Stimulated activated CD4-positive, alpha-beta T cell treated with anti-CD3 and anti-CD28 coated beads, TNF-alpha, amount 100 ng/mL, for 4 hours (primary cell): ENCODE measurements around the gene TIMP3.

ENCODE experiments used
- DNase-seq, 3 experiments: peaks; one replicate each; pipeline ENCODE4 v3.0.0-alpha.2; 2020; ENCODE audit warnings: low read depth in 3 of 3

Gene TIMP3

GRCh38 chr22:32808038-32808445 lies 6.5 kb downstream of the TIMP3 start:
- no peak for DNase-seq

GRCh38 chr22:32809786-32810554 lies 8.5 kb downstream of the TIMP3 start:
- no peak for DNase-seq

DNA sequence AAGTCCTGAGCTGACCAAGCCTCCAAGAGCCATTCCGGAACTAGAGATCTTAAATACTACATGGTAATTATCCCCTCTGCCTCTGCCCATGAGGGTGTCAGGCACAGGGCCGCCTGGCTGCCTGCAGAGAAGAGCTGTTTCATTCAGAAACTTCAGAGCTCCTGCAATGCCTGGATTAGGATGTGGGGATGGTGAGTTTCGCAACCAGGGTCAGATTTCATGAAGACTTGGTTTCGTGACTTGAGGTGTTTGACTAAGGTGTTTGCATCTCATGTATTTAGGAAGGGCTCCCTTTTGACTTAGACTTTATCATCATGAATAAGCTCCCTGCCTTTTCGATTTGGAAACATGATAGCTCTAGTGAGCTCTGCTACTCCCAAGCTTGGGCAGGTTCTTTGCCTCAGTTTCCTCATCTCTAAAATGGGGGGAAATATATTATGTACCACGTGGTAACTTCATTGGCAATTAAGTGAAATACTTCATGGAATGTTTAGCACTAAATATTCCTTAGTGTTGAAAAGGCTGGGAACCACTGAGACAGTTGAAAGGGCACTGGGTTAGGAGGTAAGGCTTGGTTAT lies 9.1 kb downstream of the TIMP3 start:
- no peak for DNase-seq

DNA sequence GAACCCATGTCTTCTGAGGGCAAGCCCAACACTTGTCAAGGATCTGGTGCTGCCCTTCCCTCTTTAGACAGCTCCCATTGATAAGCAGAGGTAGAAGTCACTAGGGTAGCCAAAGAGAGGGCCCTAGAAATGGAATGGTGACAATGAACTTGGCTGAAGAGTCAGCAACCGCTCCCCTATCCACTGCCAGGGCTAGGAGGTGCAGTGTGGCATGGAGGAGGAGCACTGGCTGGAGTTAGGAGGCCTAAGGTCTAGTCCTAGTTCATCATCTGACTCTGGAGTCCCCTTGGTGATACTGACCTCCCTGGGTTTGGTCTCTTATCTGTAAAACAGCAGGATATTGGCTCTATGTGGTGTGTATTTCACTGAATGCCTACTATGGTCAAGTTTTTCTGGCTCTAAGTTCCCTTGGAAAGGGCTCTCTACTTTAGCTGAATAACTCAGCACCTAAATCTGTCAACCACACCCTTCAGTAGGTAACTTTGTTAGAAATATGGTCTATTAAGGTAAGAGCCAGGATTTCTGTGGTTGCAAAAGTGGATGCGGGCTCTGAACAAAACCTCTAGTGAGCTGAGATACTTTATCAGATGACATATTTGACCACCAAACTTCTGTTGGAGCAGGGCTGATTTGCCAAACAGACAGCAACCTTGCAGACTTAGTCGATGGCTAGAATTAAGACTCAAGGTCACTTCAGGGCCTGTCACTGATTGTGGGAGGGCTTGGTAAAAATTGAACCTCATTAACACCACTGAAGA lies 10.5 kb downstream of the TIMP3 start:
- DNase-seq = no peak

GRCh38 chr22:32814285-32814860 lies 12.9 kb downstream of the TIMP3 start:
- DNase-seq = no peak

- DNase-seq = no peak
These were observed 13.6 kb downstream of the TIMP3 start for GRCh38 chr22:32815059-32815458.

DNA sequence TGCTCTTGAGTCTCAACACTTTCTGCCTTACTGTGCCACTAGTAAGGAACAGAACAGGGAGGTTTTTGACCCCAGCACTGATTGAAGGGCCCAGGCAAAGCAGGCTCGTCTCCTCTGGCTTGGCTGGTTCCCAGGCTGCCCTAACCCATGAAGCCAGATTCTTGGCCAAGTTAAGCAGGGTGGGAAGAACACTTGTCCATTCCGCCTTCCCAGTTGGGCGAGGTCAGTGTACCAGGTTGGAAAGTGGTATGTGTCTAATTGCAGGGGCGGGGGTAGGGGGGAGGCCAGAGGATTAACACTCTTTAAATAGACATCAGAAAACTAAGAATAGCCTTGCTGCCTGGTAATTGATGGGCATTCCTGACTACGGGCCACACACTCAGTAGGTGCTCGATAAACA lies 14.4 kb downstream of the TIMP3 start:
- no peak for DNase-seq

- no peak for DNase-seq
These were observed 15.7 kb downstream of the TIMP3 start for GRCh38 chr22:32817137-32817730.

DNA sequence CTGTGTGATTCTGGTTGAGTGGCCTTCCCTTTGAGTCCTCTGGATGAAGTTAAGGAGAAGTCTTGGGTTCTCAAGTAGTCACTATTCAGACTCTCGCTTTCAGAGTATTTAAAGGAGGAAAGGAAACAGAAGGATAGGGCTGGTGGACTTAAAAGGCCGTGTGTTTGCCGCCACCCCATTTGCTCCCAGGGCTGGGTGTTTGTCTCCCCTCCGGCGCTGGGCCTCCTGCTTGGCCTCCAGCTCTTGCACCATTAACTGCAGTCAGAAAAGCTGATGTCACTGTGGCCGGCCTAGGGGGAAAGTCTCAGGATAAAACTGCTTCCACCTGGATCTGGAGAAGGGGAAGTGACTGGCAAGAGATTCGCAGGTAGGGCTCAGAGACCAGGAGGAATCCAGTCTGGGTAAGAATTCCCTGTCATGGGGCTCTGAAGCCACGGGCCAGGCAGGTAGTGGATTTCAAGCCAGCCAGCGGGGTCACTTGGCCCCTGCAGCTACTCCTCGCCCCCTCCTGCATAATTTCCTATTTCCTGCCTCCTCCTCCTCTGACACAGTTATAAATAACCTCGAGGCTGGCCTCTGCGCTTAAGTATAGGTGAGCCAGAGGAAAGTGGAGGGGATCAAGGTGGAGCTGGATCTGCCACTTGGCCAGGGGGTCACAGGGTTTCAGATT lies 17.1 kb downstream of the TIMP3 start:
- no peak for DNase-seq

- DNase-seq = no peak
These were observed 17.6 kb downstream of the TIMP3 start for GRCh38 chr22:32819120-32819519.

- DNase-seq = no peak
These were observed 18.9 kb downstream of the TIMP3 start for GRCh38 chr22:32820131-32821119.

DNA sequence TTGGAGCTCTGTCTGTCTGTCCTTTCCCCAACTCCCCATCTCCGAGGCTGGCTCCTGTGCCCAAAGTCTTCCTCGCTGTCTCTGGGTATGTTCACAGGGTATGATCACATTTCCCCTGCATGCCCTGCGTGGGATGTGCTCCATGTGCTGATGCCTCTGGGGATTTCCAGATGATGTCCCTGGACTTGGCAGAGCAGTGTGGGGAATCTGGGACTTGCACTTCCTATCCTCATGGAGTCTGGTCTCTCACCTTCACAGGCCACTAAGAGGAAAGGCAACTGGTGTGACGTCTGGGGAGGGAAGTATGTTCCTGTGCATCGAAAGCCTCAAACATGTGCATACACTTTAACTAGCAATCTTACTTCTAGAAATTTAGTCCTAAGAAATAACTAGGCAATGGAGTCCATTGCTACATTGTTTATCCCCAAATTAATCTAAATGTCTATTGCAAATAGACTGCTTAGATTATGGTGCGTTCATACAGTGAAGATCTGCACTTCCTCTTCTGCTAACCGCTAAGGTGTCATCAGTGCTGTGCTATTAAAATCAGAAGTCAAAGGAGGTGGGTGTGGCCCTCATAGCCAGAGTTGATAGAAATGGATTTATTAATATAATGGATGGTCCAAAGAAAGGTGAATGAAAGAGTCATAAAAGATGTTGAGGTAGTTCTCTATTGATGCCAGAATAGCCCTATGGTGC lies 20.8 kb downstream of the TIMP3 start:
- DNase-seq = no peak

- DNase-seq = no peak
These were observed 21.7 kb downstream of the TIMP3 start for GRCh38 chr22:32823024-32823730.

- DNase-seq = no peak
These were observed 23.2 kb downstream of the TIMP3 start for GRCh38 chr22:32824531-32825312.

GRCh38 chr22:32826537-32826936 lies 25.0 kb downstream of the TIMP3 start:
- DNase-seq = no peak

DNA sequence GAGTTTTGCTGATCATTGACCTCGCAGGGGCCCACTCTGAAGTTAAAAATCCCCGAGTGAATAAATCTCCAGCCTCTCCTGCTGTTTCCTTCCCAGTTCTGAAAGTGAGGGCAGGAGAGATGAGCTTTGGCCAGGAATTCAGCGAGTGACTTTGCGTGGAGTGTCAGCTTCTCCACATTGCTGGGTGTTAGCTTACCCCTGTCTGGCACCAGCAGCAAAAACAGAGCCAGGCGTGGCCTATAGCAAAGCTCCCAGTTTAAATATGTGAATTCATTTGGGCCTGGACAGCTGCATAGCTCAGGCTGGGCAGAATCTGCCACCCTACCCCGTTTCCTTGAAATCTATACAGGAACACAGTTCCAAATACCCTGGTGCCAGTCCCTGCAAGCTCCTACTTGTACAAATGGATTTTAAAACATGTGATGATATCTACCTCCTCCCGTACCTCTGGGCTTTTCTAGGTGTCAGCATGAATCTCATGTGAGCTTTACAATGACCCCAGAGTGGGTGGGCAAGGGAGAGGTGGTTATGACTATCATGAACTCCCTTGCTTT lies 25.6 kb downstream of the TIMP3 start:
- DNase-seq = no peak

GRCh38 chr22:32828150-32828549 lies 26.6 kb downstream of the TIMP3 start:
- DNase-seq = no peak

DNA sequence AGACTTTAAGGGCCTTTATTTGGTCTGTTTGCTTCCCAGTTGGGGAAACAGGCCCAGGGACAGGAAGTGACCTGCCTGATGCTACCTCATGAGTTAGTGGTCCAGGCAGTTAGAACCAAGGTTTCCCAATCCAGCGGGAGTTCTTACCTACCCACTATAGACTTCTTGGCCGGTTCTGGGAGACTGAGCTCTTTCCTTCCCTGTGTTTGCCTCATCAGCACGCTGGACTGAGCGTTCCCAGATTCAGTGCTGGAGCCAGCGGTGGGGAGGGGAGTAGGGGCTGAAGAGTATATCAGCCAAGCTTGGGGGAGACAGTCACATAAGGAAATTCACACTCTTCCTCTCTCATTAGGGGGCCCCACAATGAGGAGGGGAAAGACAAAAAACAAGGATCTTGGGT lies 27.1 kb downstream of the TIMP3 start:
- no peak for DNase-seq
